ENCODE measurements around the gene PRDM1. TPM values are rescaled to one million over a fixed set of nuclear protein-coding genes. Genes with fewer than 3 reads are reported as not detected.

PRDM1 gene
- total and polyA plus RNA-seq, 3 experiments from 2014 or later, result 79.8 to 90.7 (median 88.2) TPM

DNA sequence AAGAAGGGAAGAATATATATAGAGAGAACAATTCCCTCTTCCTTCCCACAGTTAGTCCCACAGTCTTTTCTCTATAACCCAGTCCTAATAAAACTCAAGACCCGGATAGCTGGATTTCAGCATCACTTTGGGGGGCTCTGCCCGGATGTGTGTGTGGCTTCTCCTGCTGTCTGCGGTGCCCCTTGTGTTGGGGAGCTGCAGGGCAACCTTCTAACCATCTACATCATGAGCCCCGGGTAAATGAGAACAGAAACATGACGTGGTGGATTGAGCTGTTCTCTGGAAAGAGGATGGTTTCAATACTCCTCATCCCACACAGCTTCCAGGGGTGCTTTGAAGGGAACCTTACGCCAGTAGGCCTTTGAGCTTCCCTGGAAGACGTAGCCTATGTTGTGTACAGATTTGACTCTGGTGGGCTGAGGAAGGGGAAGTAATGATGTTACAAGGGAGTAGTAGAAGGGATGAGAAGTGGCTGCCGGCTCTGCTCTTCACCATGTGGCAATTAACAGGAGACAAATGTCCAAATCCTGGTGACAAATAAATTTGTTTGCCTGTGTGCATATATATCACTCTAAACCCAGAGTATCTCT lies 13.5 kb upstream of the PRDM1 start:
- H3K4me1 Mint-ChIP-seq, result peaks cover 0 to 7% (median 0%) of the 10 kb centered on the region in 3 donors
- no peak overlapping the region for H3K27ac Mint-ChIP-seq
- Histone ChIP-seq H3K36me3 (ENCODE audit: insufficient read depth, low read length) (no peaks in the 10 kb centered on the region), H3K27ac (ENCODE audit: low read depth, low read length) (no peak overlapping the region), H3K27me3 (ENCODE audit: insufficient read depth, low read length, poor library complexity, severe bottlenecking) (no peaks in the 10 kb centered on the region), H3K4me1 (ENCODE audit: insufficient read depth, low read length) (no peaks in the 10 kb centered on the region), H3K4me3 (ENCODE audit: low read length) (no peak overlapping the region), H3K9me3 (ENCODE audit: low read length) (no peaks in the 10 kb centered on the region)
- ChIA-PET POLR2A (no interaction called here), CTCF (interaction anchor here (1.1 kb wide), 1 partner anchor 91 kb away, joined by 3 read pairs; no protein-coding TSS in a partner anchor)
- DNase-seq, result no peak
- H3K9me3 Mint-ChIP-seq, result no peaks in the 10 kb centered on the region
- no peaks in the 10 kb centered on the region for H3K27me3 Mint-ChIP-seq
- H3K36me3 Mint-ChIP-seq, result no peaks in the 10 kb centered on the region
- no peak overlapping the region for H3K4me3 Mint-ChIP-seq

DNA sequence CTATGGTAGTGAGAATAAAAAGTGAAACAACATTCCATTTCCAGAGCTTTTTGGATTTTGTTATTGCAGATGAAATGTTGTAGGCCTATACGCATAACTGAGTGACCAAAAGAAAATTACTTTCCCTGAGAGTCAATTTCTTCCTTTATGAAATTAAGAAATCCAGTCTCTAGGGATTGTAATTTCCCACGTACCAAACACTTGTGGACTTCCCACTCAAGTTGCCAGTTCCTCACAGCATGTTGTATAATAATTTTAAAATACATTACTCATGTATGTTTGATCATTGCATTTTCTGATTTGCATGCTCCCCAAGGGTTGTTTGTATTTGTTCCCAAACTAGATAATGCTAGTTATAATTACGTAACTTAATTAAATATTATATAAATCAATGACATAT lies 12.0 kb upstream of the PRDM1 start:
- POLR2A ChIA-PET, result no interaction called here
- Mint-ChIP-seq H3K4me3 (no peak overlapping the region), H3K36me3 (no peaks in the 10 kb centered on the region), H3K27ac (no peak overlapping the region), H3K9me3 (no peaks in the 10 kb centered on the region), H3K27me3 (no peaks in the 10 kb centered on the region), H3K4me1 (peaks cover 0 to 7% (median 0%) of the 10 kb centered on the region in 3 donors)
- no peaks in the 10 kb centered on the region for H3K4me1 ChIP-seq (ENCODE audit: insufficient read depth, low read length)
- no peak overlapping the region for H3K27ac ChIP-seq (ENCODE audit: low read depth, low read length)
- H3K27me3 ChIP-seq (ENCODE audit: insufficient read depth, low read length, poor library complexity, severe bottlenecking), result no peaks in the 10 kb centered on the region
- CTCF ChIA-PET, result no interaction called here
- no peak overlapping the region for H3K4me3 ChIP-seq (ENCODE audit: low read length)
- H3K36me3 ChIP-seq (ENCODE audit: insufficient read depth, low read length), result no peaks in the 10 kb centered on the region
- no peak for DNase-seq
- H3K9me3 ChIP-seq (ENCODE audit: low read length), result no peaks in the 10 kb centered on the region

DNA sequence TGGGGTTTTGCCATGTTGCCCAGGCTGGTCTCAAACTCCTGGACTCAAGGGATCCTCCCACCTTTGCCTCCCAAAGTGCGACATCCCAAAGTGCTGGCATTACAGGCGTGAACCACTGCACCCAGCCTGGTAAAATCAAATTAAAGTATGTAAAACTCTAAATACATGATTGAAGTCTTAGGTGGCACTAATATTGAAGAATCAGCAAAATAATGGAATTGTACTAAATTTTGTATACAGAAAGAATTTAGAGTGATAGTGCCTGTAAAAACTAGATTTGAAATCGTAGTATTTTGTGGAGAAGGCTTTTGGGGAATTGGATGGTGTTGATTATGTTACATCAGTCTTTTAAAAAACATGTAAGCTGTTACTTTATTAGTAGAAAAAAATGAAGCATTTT lies 10.0 kb upstream of the PRDM1 start:
- ChIA-PET POLR2A (interaction anchor here (0.7 kb wide), 1 partner anchor 22 kb away, joined by 3 read pairs; no protein-coding TSS in a partner anchor), CTCF (interaction anchor here (0.9 kb wide), 1 partner anchor 11 kb away, joined by 3 read pairs; no protein-coding TSS in a partner anchor)
- Mint-ChIP-seq H3K4me3 (no peak overlapping the region), H3K27me3 (no peaks in the 10 kb centered on the region), H3K27ac (no peak overlapping the region), H3K9me3 (no peaks in the 10 kb centered on the region), H3K36me3 (no peaks in the 10 kb centered on the region), H3K4me1 (peaks cover 2 to 16% (median 3%) of the 10 kb centered on the region in 3 donors)
- Histone ChIP-seq H3K27me3 (ENCODE audit: insufficient read depth, low read length, poor library complexity, severe bottlenecking) (no peaks in the 10 kb centered on the region), H3K27ac (ENCODE audit: low read depth, low read length) (no peak overlapping the region), H3K4me1 (ENCODE audit: insufficient read depth, low read length) (no peaks in the 10 kb centered on the region), H3K36me3 (ENCODE audit: insufficient read depth, low read length) (no peaks in the 10 kb centered on the region), H3K9me3 (ENCODE audit: low read length) (no peaks in the 10 kb centered on the region), H3K4me3 (ENCODE audit: low read length) (no peak overlapping the region)
- no peak for DNase-seq

DNA sequence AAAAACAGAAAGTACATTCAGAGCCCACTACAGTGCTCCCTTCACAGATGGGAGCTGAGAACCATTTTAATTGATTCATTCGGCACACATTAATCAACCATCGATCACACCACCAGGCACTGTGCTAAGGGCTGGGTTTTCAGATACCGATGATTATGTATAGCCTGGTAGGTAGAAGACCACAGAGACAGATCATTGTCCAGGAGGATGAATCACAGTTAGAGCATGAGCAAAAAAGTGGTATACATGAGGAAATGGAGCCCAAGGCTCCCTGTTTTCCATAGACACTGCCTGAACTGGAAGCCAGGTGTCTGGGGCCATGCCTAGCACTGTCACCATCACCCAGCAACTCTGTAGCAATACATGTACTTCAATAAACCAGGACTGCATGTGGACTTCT lies 9.0 kb upstream of the PRDM1 start:
- Histone ChIP-seq H3K27ac (ENCODE audit: low read depth, low read length) (no peak overlapping the region), H3K4me1 (ENCODE audit: insufficient read depth, low read length) (no peaks in the 10 kb centered on the region), H3K27me3 (ENCODE audit: insufficient read depth, low read length, poor library complexity, severe bottlenecking) (no peaks in the 10 kb centered on the region), H3K36me3 (ENCODE audit: insufficient read depth, low read length) (no peaks in the 10 kb centered on the region), H3K9me3 (ENCODE audit: low read length) (no peaks in the 10 kb centered on the region), H3K4me3 (ENCODE audit: low read length) (no peak overlapping the region)
- Mint-ChIP-seq H3K4me1 (peaks cover 5 to 23% (median 9%) of the 10 kb centered on the region in 3 donors), H3K27me3 (no peaks in the 10 kb centered on the region), H3K36me3 (no peaks in the 10 kb centered on the region), H3K9me3 (no peaks in the 10 kb centered on the region), H3K4me3 (no peak overlapping the region), H3K27ac (no peak overlapping the region)
- ChIA-PET CTCF (no interaction called here), POLR2A (no interaction called here)
- DNase-seq, result no peak

DNA sequence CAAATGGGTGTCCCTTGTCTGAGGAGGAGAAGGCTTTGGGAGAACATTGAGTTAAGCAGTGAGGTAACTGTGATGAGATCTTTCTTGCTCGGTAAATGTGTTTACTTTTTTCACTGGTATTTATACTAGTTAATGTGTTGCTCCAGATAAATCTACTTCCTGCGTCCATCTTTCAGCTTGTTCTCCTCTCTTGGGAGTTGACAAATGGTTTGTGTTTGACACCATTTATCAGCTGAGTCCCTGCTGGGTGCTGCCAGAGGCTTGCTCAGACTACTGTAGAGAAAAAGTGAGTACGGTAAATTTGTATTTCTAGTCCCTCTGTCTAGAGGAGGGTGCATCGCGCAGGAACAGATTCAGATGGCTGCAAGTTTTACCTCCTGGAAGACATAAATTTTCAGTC lies 8.3 kb upstream of the PRDM1 start:
- no peaks in the 10 kb centered on the region for H3K36me3 ChIP-seq (ENCODE audit: insufficient read depth, low read length)
- H3K36me3 Mint-ChIP-seq, result no peaks in the 10 kb centered on the region
- no peak overlapping the region for H3K4me3 ChIP-seq (ENCODE audit: low read length)
- DNase-seq, result no peak
- ChIA-PET POLR2A (no interaction called here), CTCF (interaction anchor here (1.0 kb wide), 1 partner anchor 9 kb away, joined by 3 read pairs; no protein-coding TSS in a partner anchor)
- H3K4me1 ChIP-seq (ENCODE audit: insufficient read depth, low read length), result peaks cover 3% of the 10 kb centered on the region
- peaks cover 11 to 31% (median 14%) of the 10 kb centered on the region in 3 donors for H3K4me1 Mint-ChIP-seq
- peak overlapping the region in 2 of 8 donors; percentile 4 to 29 for H3K27ac Mint-ChIP-seq
- no peaks in the 10 kb centered on the region for H3K9me3 ChIP-seq (ENCODE audit: low read length)
- no peaks in the 10 kb centered on the region for H3K27me3 Mint-ChIP-seq
- H3K27me3 ChIP-seq (ENCODE audit: insufficient read depth, low read length, poor library complexity, severe bottlenecking), result no peaks in the 10 kb centered on the region
- no peaks in the 10 kb centered on the region for H3K9me3 Mint-ChIP-seq
- H3K27ac ChIP-seq (ENCODE audit: low read depth, low read length), result no peak overlapping the region
- no peak overlapping the region for H3K4me3 Mint-ChIP-seq

- DNase-seq, result no peak
- POLR2A ChIA-PET, result no interaction called here
- Mint-ChIP-seq H3K9me3 (no peaks in the 10 kb centered on the region), H3K27ac (peak overlapping the region in 6 of 8 donors; percentile 18 to 87 (median 66)), H3K4me1 (peaks cover 31 to 53% (median 37%) of the 10 kb centered on the region in 3 donors), H3K27me3 (peaks cover 0 to 1% of the 10 kb centered on the region in 2 donors), H3K4me3 (no peak overlapping the region), H3K36me3 (no peaks in the 10 kb centered on the region)
- CTCF ChIA-PET, result interaction anchor here (1.2 to 1.3 kb wide), 2 partner anchors 10 to 14 kb away, joined by 3 read pairs; no protein-coding TSS in a partner anchor
- H3K36me3 ChIP-seq (ENCODE audit: insufficient read depth, low read length), result no peaks in the 10 kb centered on the region
- H3K9me3 ChIP-seq (ENCODE audit: low read length), result no peaks in the 10 kb centered on the region
- peaks cover 23% of the 10 kb centered on the region for H3K4me1 ChIP-seq (ENCODE audit: insufficient read depth, low read length)
- no peaks in the 10 kb centered on the region for H3K27me3 ChIP-seq (ENCODE audit: insufficient read depth, low read length, poor library complexity, severe bottlenecking)
- no peak overlapping the region for H3K4me3 ChIP-seq (ENCODE audit: low read length)
- no peak overlapping the region for H3K27ac ChIP-seq (ENCODE audit: low read depth, low read length)
Measured at GRCh38 chr6:106079961-106080762, 6.0 kb upstream of the PRDM1 start.

GRCh38 chr6:106080763-106081095 lies 5.4 kb upstream of the PRDM1 start:
- Histone ChIP-seq H3K36me3 (ENCODE audit: insufficient read depth, low read length) (no peaks in the 10 kb centered on the region), H3K9me3 (ENCODE audit: low read length) (no peaks in the 10 kb centered on the region), H3K4me3 (ENCODE audit: low read length) (no peak overlapping the region), H3K27me3 (ENCODE audit: insufficient read depth, low read length, poor library complexity, severe bottlenecking) (no peaks in the 10 kb centered on the region), H3K4me1 (ENCODE audit: insufficient read depth, low read length) (peaks cover 29% of the 10 kb centered on the region), H3K27ac (ENCODE audit: low read depth, low read length) (no peak overlapping the region)
- ChIA-PET POLR2A (no interaction called here), CTCF (interaction anchor here (1.2 to 1.3 kb wide), 2 partner anchors 9 to 14 kb away, joined by 3 read pairs; no protein-coding TSS in a partner anchor)
- no peak for DNase-seq
- Mint-ChIP-seq H3K4me1 (peaks cover 36 to 59% (median 43%) of the 10 kb centered on the region in 3 donors), H3K4me3 (no peak overlapping the region), H3K27me3 (peaks cover 0 to 1% of the 10 kb centered on the region in 2 donors), H3K9me3 (no peaks in the 10 kb centered on the region), H3K36me3 (no peaks in the 10 kb centered on the region), H3K27ac (peak overlapping the region in 5 of 8 donors; percentile 29 to 84 (median 66))

DNA sequence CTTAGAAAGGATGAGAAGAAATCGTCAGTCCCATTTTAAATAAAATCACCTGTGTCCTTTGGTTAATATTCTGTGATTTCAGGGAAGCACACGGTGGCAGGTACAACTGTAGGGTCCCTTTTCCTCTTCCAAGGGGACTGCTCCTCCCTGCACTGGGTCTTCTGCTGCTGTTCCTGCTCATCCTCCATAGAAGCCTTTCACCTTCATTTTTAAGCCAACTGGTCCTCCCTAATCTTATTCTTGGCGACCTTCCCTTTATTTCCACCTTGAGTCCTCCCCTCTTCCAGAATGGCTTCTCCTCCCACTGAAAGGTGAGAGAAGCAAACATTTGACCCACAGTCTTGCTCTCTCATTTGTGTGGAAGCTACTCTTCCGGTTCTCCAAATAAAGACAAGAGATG lies 4.4 kb upstream of the PRDM1 start:
- no peak for DNase-seq
- ChIA-PET POLR2A (no interaction called here), CTCF (no interaction called here)
- Histone ChIP-seq H3K27ac (ENCODE audit: low read depth, low read length) (no peak overlapping the region), H3K4me1 (ENCODE audit: insufficient read depth, low read length) (peaks cover 34% of the 10 kb centered on the region), H3K36me3 (ENCODE audit: insufficient read depth, low read length) (no peaks in the 10 kb centered on the region), H3K27me3 (ENCODE audit: insufficient read depth, low read length, poor library complexity, severe bottlenecking) (no peaks in the 10 kb centered on the region), H3K4me3 (ENCODE audit: low read length) (no peak overlapping the region), H3K9me3 (ENCODE audit: low read length) (no peaks in the 10 kb centered on the region)
- H3K4me1 Mint-ChIP-seq, result peaks cover 43 to 65% (median 53%) of the 10 kb centered on the region in 3 donors
- peak overlapping the region in 6 of 8 donors; percentile 2 to 78 (median 64) for H3K27ac Mint-ChIP-seq
- H3K27me3 Mint-ChIP-seq, result peaks cover 0 to 1% of the 10 kb centered on the region in 2 donors
- no peaks in the 10 kb centered on the region for H3K9me3 Mint-ChIP-seq
- H3K36me3 Mint-ChIP-seq, result peaks cover 0 to 4% (median 0%) of the 10 kb centered on the region in 3 donors
- no peak overlapping the region for H3K4me3 Mint-ChIP-seq

Measured in CD8-positive, alpha-beta memory T cell (primary cell).